Measurements from ENCODE around the gene IPO7.

IPO7 gene

GRCh38 chr11:9490376-9490775 lies 105.9 kb downstream of the IPO7 start:
- DNase-seq, result no peak

GRCh38 chr11:9493492-9493891 lies 109.0 kb downstream of the IPO7 start:
- DNase-seq, result no peak

DNA sequence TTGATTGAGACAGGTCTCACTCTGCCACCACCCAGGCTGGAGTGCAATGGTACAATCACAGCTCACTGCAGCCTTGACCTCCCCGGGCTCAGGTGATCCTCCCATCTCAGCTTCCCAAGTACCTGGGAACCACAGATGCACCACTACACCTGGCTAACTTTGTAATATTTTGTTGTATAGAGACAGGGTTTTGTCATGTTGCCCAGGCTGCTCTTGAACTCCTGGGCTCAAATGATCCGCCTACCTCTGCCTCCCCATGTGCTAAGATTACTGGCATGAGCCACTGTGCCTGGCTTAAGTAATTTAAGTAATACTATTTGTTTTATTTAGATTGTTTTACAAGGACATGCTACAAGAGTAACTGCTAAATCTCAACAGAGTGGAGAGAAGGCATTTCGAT lies 109.9 kb downstream of the IPO7 start:
- no peak for DNase-seq

DNA sequence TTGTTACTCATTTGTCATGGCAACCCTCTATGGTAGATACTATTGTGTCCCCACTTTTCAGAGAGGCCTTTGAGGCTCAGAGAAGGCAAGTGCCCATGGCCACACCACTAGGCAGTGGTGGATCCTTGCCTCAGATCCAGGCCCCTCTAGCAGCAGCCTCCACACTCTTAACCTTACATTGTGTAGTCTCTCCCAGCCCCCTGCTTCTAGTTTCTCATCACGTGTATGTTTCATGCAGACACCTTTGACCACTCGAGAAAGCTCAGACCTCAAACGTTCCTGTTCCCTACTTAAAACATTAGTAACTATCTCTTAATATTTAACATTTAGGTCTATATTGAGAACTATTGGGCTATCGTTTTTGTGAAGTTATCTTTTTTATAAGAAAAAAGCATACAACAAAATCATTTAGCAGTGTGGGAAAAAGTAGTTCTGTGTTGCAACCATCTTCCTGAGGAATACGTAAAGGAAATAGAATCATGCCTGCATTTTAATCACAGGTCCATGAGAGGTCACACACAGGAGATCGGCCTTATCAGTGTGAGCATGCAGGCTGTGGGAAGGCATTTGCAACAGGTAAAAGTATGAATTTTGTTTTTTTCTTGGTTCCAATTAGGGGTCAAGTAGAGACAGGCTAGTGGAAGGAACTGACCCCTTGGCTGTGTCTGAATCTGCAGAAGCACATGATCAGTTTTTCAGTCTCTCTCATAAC lies 111.5 kb downstream of the IPO7 start:
- DNase-seq, result no peak

All from nucleus accumbens (tissue), 56 donors.